ENCODE results near the gene CRIM1. TPM values are rescaled to one million over a fixed set of nuclear protein-coding genes. Genes with fewer than 3 reads are reported as not detected.
A peak's percentile ranks its signal among the peaks of the same experiment; 100 is the strongest.

CRIM1 gene
- total and polyA plus RNA-seq, 5 donors from 2014 or later, result 0.15 to 2.7 (median 0.74) TPM

GRCh38 chr2:36385603-36386002 lies 30.0 kb downstream of the CRIM1 start:
- Mint-ChIP-seq H3K9me3 (no peaks in the 10 kb centered on the region), H3K4me1 (peaks cover 0 to 8% (median 5%) of the 10 kb centered on the region in 4 donors), H3K4me3 (no peak overlapping the region), H3K27me3 (no peaks in the 10 kb centered on the region), H3K36me3 (no peaks in the 10 kb centered on the region), H3K27ac (no peak overlapping the region)
- no peaks in the 10 kb centered on the region for H3K4me1 ChIP-seq (ENCODE audit: control insufficient read depth, insufficient read depth, low read length, poor library complexity, severe bottlenecking)
- peaks cover 4% of the 10 kb centered on the region for H3K27me3 ChIP-seq (ENCODE audit: control insufficient read depth, insufficient read depth, low read length)
- no peak overlapping the region for H3K4me3 ChIP-seq (ENCODE audit: low read depth, low read length)
- H3K27ac ChIP-seq (ENCODE audit: insufficient read depth, low read length, poor library complexity, severe bottlenecking), result no peak overlapping the region
- H3K36me3 ChIP-seq (ENCODE audit: control insufficient read depth, insufficient read depth, low read length), result no peaks in the 10 kb centered on the region
- ATAC-seq (ENCODE audit: low read depth in 2 of 2), result no peak
- DNase-seq, result no peak
- no peaks in the 10 kb centered on the region for H3K9me3 ChIP-seq (ENCODE audit: control insufficient read depth in 2 of 2, low read length in 2 of 2)

DNA sequence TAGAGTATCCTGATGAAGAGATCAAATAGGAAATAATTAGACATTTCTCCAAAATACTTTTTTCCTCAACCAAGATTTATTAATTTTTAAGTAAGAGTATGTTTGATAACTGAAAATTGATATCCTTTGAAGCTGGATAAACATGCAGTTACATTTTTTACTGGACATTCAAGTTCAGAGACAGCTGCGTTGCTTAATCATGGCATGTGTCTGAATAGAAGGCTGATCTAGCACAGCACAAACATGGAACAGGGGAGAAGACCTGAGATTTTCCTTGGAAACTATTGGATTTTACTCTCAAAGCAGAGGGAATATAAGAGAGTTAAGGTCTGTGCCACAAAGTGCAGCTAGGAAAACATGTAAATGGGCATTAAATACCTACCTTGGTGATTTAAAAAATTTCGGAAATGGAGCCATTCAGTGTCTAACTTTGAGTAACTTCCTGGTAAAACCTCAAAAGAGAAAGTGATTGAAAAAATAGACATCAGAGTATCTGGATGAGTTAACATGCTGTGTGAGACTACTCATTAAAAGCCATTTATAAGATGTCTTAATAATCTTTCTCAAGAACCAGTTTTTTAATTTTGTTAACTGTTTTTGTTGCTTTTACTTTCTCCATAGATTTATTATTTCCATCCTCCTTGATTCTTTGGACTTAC lies 31.8 kb downstream of the CRIM1 start:
- H3K27ac Mint-ChIP-seq, result no peak overlapping the region
- no peak overlapping the region for H3K27ac ChIP-seq (ENCODE audit: insufficient read depth, low read length, poor library complexity, severe bottlenecking)
- H3K27me3 Mint-ChIP-seq, result no peaks in the 10 kb centered on the region
- no peak for ATAC-seq (ENCODE audit: low read depth in 2 of 2)
- H3K36me3 Mint-ChIP-seq, result no peaks in the 10 kb centered on the region
- no peak overlapping the region for H3K4me3 ChIP-seq (ENCODE audit: low read depth, low read length)
- peaks cover 4% of the 10 kb centered on the region for H3K27me3 ChIP-seq (ENCODE audit: control insufficient read depth, insufficient read depth, low read length)
- no peaks in the 10 kb centered on the region for H3K9me3 Mint-ChIP-seq
- no peaks in the 10 kb centered on the region for H3K4me1 ChIP-seq (ENCODE audit: control insufficient read depth, insufficient read depth, low read length, poor library complexity, severe bottlenecking)
- H3K4me1 Mint-ChIP-seq, result peaks cover 0 to 8% (median 5%) of the 10 kb centered on the region in 4 donors
- no peak overlapping the region for H3K4me3 Mint-ChIP-seq
- peak in 1 of 3 donors; percentile 47 for DNase-seq
- H3K9me3 ChIP-seq (ENCODE audit: control insufficient read depth in 2 of 2, low read length in 2 of 2), result no peaks in the 10 kb centered on the region
- H3K36me3 ChIP-seq (ENCODE audit: control insufficient read depth, insufficient read depth, low read length), result no peaks in the 10 kb centered on the region

GRCh38 chr2:36388472-36388871 lies 32.9 kb downstream of the CRIM1 start:
- Mint-ChIP-seq H3K27ac (no peak overlapping the region), H3K4me3 (no peak overlapping the region), H3K4me1 (peaks cover 0 to 8% (median 5%) of the 10 kb centered on the region in 4 donors), H3K27me3 (no peaks in the 10 kb centered on the region), H3K9me3 (no peaks in the 10 kb centered on the region), H3K36me3 (no peaks in the 10 kb centered on the region)
- no peak for ATAC-seq (ENCODE audit: low read depth in 2 of 2)
- H3K9me3 ChIP-seq (ENCODE audit: control insufficient read depth in 2 of 2, low read length in 2 of 2), result no peaks in the 10 kb centered on the region
- no peaks in the 10 kb centered on the region for H3K4me1 ChIP-seq (ENCODE audit: control insufficient read depth, insufficient read depth, low read length, poor library complexity, severe bottlenecking)
- H3K27me3 ChIP-seq (ENCODE audit: control insufficient read depth, insufficient read depth, low read length), result peaks cover 4% of the 10 kb centered on the region
- DNase-seq, result no peak
- H3K27ac ChIP-seq (ENCODE audit: insufficient read depth, low read length, poor library complexity, severe bottlenecking), result no peak overlapping the region
- H3K4me3 ChIP-seq (ENCODE audit: low read depth, low read length), result no peak overlapping the region
- no peaks in the 10 kb centered on the region for H3K36me3 ChIP-seq (ENCODE audit: control insufficient read depth, insufficient read depth, low read length)

- DNase-seq, result no peak
- Histone ChIP-seq H3K4me3 (ENCODE audit: low read depth, low read length) (no peak overlapping the region), H3K36me3 (ENCODE audit: control insufficient read depth, insufficient read depth, low read length) (no peaks in the 10 kb centered on the region), H3K4me1 (ENCODE audit: control insufficient read depth, insufficient read depth, low read length, poor library complexity, severe bottlenecking) (no peaks in the 10 kb centered on the region), H3K9me3 (ENCODE audit: control insufficient read depth in 2 of 2, low read length in 2 of 2) (no peaks in the 10 kb centered on the region), H3K27me3 (ENCODE audit: control insufficient read depth, insufficient read depth, low read length) (peaks cover 4% of the 10 kb centered on the region), H3K27ac (ENCODE audit: insufficient read depth, low read length, poor library complexity, severe bottlenecking) (no peak overlapping the region)
- no peaks in the 10 kb centered on the region for H3K36me3 Mint-ChIP-seq
- H3K9me3 Mint-ChIP-seq, result no peaks in the 10 kb centered on the region
- ATAC-seq (ENCODE audit: low read depth in 2 of 2), result no peak
- no peaks in the 10 kb centered on the region for H3K27me3 Mint-ChIP-seq
- no peak overlapping the region for H3K4me3 Mint-ChIP-seq
- H3K4me1 Mint-ChIP-seq, result peaks cover 0 to 8% (median 5%) of the 10 kb centered on the region in 4 donors
- H3K27ac Mint-ChIP-seq, result no peak overlapping the region
Measured at GRCh38 chr2:36389091-36389564, 33.5 kb downstream of the CRIM1 start.

GRCh38 chr2:36389577-36389976 lies 34.0 kb downstream of the CRIM1 start:
- Histone ChIP-seq H3K27ac (ENCODE audit: insufficient read depth, low read length, poor library complexity, severe bottlenecking) (no peak overlapping the region), H3K27me3 (ENCODE audit: control insufficient read depth, insufficient read depth, low read length) (peaks cover 4% of the 10 kb centered on the region), H3K36me3 (ENCODE audit: control insufficient read depth, insufficient read depth, low read length) (no peaks in the 10 kb centered on the region), H3K9me3 (ENCODE audit: control insufficient read depth in 2 of 2, low read length in 2 of 2) (no peaks in the 10 kb centered on the region), H3K4me3 (ENCODE audit: low read depth, low read length) (no peak overlapping the region), H3K4me1 (ENCODE audit: control insufficient read depth, insufficient read depth, low read length, poor library complexity, severe bottlenecking) (no peaks in the 10 kb centered on the region)
- ATAC-seq (ENCODE audit: low read depth in 2 of 2) (no peak), DNase-seq (no peak)
- Mint-ChIP-seq H3K27ac (no peak overlapping the region), H3K27me3 (no peaks in the 10 kb centered on the region), H3K36me3 (no peaks in the 10 kb centered on the region), H3K4me3 (no peak overlapping the region), H3K9me3 (no peaks in the 10 kb centered on the region), H3K4me1 (peaks cover 0 to 8% (median 5%) of the 10 kb centered on the region in 4 donors)

DNA sequence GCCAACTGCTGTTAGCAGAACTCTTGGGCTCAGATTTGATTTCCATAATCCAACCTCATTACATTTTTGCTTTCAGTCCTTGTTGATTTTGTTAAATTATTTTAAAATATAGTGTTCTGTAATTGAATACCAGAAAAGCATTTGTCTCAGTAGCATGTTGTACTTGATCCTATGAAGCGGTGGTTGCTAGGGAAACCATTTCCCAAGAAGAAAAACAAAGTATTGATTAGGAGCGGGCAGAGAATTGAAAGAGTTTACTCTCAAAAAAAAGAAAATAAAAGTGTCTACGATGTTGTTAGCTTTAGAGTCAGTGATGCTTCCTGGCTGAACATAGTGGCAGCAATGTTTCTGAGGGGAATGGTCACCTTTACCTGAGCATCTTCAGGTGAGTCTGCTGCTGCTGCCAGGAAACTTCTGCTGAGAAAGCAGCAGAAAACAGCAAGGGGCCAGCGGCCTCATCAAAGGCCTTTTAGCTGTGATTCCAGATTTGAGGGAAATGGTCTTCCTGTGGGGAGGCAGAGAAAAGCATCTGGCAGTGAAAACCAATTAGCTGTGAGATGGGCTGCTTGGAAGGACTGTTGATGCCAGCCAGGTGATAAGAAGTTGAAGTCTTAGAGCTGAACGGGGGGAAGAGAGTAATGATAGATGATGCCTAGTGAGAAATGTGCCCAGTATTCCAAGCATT lies 37.1 kb downstream of the CRIM1 start:
- Mint-ChIP-seq H3K27ac (no peak overlapping the region), H3K4me1 (peaks cover 0 to 3% (median 1%) of the 10 kb centered on the region in 4 donors), H3K4me3 (peak overlapping the region in 1 of 4 donors; percentile 51), H3K27me3 (no peaks in the 10 kb centered on the region), H3K36me3 (no peaks in the 10 kb centered on the region), H3K9me3 (no peaks in the 10 kb centered on the region)
- ATAC-seq (ENCODE audit: low read depth in 2 of 2) (no peak), DNase-seq (no peak)
- H3K4me3 ChIP-seq (ENCODE audit: low read depth, low read length), result no peak overlapping the region
- H3K36me3 ChIP-seq (ENCODE audit: control insufficient read depth, insufficient read depth, low read length), result no peaks in the 10 kb centered on the region
- H3K27me3 ChIP-seq (ENCODE audit: control insufficient read depth, insufficient read depth, low read length), result no peaks in the 10 kb centered on the region
- H3K4me1 ChIP-seq (ENCODE audit: control insufficient read depth, insufficient read depth, low read length, poor library complexity, severe bottlenecking), result no peaks in the 10 kb centered on the region
- H3K9me3 ChIP-seq (ENCODE audit: control insufficient read depth in 2 of 2, low read length in 2 of 2), result no peaks in the 10 kb centered on the region
- no peak overlapping the region for H3K27ac ChIP-seq (ENCODE audit: insufficient read depth, low read length, poor library complexity, severe bottlenecking)

DNA sequence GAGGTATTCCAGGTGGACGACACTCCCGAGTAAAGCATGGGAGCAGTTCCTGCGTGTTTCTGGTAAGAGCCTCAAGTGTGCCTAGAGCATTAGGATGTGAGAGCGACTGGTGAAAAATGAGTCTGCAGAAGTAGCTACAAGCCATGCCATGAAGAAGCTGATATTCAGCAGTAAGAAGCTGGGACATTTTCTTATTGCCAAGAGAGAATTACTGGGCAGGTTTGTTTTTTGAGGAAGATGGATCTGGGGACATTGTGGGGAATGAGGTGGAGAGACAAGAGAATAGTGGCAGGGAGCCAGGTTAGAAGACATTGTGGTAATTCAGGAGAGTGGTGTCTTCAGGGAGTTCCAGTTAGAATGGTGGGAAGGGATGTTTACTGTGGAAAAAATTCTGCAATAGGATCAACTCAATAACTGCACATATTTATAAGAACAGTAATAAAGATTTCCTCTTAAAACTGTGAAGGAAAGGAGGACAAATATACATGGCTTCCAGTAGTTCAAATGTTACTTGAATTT lies 38.2 kb downstream of the CRIM1 start:
- Mint-ChIP-seq H3K27me3 (no peaks in the 10 kb centered on the region), H3K4me3 (no peak overlapping the region), H3K36me3 (no peaks in the 10 kb centered on the region), H3K4me1 (no peaks in the 10 kb centered on the region), H3K9me3 (no peaks in the 10 kb centered on the region), H3K27ac (peak overlapping the region in 1 of 3 donors; percentile 60)
- Histone ChIP-seq H3K4me1 (ENCODE audit: control insufficient read depth, insufficient read depth, low read length, poor library complexity, severe bottlenecking) (no peaks in the 10 kb centered on the region), H3K36me3 (ENCODE audit: control insufficient read depth, insufficient read depth, low read length) (no peaks in the 10 kb centered on the region), H3K27ac (ENCODE audit: insufficient read depth, low read length, poor library complexity, severe bottlenecking) (no peak overlapping the region), H3K9me3 (ENCODE audit: control insufficient read depth in 2 of 2, low read length in 2 of 2) (no peaks in the 10 kb centered on the region), H3K27me3 (ENCODE audit: control insufficient read depth, insufficient read depth, low read length) (no peaks in the 10 kb centered on the region), H3K4me3 (ENCODE audit: low read depth, low read length) (no peak overlapping the region)
- DNase-seq (no peak), ATAC-seq (ENCODE audit: low read depth in 2 of 2) (no peak)
